K562 (cell line): ENCODE data around the gene KRTAP19-3. TPM values are rescaled to one million over a fixed set of nuclear protein-coding genes. Genes with fewer than 3 reads are reported as not detected.

Source experiments
- ATAC-seq: fragments of 200-7000 bp; cut with Tn5 transposase; 3 replicates; pipeline ENCODE4 v1.9.1; 2020; ENCODE audit warnings: moderate library complexity
- BruUV-seq: library from RNA; stranded (reverse); fragments of 400-500 nt; replicated peaks from 2 replicates; lab custom pipeline; 2021; lab: Mats Ljungman, UMichigan
- CTCF ChIA-PET: fragments of 300-600 bp; formaldehyde crosslinking; extraction: SDS; loops from one replicate; lab custom pipeline; 2021; ENCODE audit warnings: low intra/inter-chr PET ratio; lab: Yijun Ruan, JAX
- POLR2A ChIA-PET: fragments of 300-600, 350-650 bp; sonication (Branson Sonifier 250); formaldehyde crosslinking; extraction: SDS; loops from one replicate; lab custom pipeline; 2021; ENCODE audit warnings: antibody characterized with exemption, inconsistent platforms; lab: Yijun Ruan, JAX
- DNase-seq, 4 experiments: peaks; one replicate each; pipeline versions ENCODE4 v3.0.0 to v3.0.0-alpha.2; 2011 to 2018; ENCODE audit warnings: low spot score in 3 of 4, mixed read lengths in 3 of 4; ENCODE audit errors: extremely low read depth in 1 of 4
- FAIRE-seq: peaks from 2 replicates; lab custom pipeline; 2011; peaks lifted over from hg19 to GRCh38; lab: Jason Lieb, UNC
- H2AFZ ChIP-seq: 2 replicates; pipeline ENCODE4 v1.6.0; 2011; ENCODE audit warnings: low read depth, low read length, control low read depth, inconsistent platforms
- H3K27ac ChIP-seq: fragments of 200-600 bp; 3 replicates; pipeline ENCODE4 v1.8.0; 2011; ENCODE audit warnings: low read depth, mild to moderate bottlenecking, control low read depth, inconsistent platforms, low read length, moderate library complexity, mixed read lengths; ENCODE audit errors: extremely low read depth
- H3K27me3 ChIP-seq, 2 experiments: fragments of 300-600 bp in 1 of 2; 2 replicates in 1 of 2; 3 replicates in 1 of 2; pipeline versions ENCODE4 v1.6.0 to v1.8.0; 2011; ENCODE audit warnings: inconsistent platforms in 2 of 2, low read length in 2 of 2, mild to moderate bottlenecking in 1 of 2, mixed read lengths in 1 of 2, moderate library complexity in 1 of 2; ENCODE audit not compliant: control insufficient read depth in 2 of 2, insufficient read depth in 2 of 2
- H3K36me3 ChIP-seq: fragments of 300-600 bp; 3 replicates; pipeline ENCODE4 v1.8.0; 2011; ENCODE audit warnings: mild to moderate bottlenecking, low read length, inconsistent platforms; ENCODE audit not compliant: control insufficient read depth, insufficient read depth
- H3K4me1 ChIP-seq, 2 experiments: fragments of 200-600 bp in 1 of 2; replicated peaks in 1 of 2; 2 replicates in 1 of 2; 3 replicates in 1 of 2; pipeline versions ENCODE4 v1.5.1 to v1.8.0; 2011; ENCODE audit warnings: inconsistent platforms in 2 of 2, low read length in 2 of 2, mild to moderate bottlenecking in 1 of 2, mixed read lengths in 1 of 2, moderate library complexity in 1 of 2; ENCODE audit not compliant: control insufficient read depth in 2 of 2, insufficient read depth in 2 of 2
- H3K4me2 ChIP-seq: 2 replicates; pipeline ENCODE4 v1.6.1; 2011; ENCODE audit warnings: low read length, control low read depth, inconsistent platforms, mixed read lengths; ENCODE audit not compliant: insufficient read depth
- H3K4me3 ChIP-seq: fragments of 200-600 bp; sonication (generic), shearing (Covaris generic); 2 replicates; pipeline ENCODE4 v1.5.1; 2016; ENCODE audit warnings: control low read depth, inconsistent platforms
- H3K79me2 ChIP-seq: fragments of 200-600 bp; 3 replicates; pipeline ENCODE4 v1.8.0; 2011; ENCODE audit warnings: low read length, inconsistent platforms; ENCODE audit not compliant: control insufficient read depth, insufficient read depth
- H3K9ac ChIP-seq, 2 experiments: 2 replicates each; pipeline versions ENCODE4 v1.6.0 to v1.6.1; 2011; ENCODE audit warnings: low read depth in 2 of 2, low read length in 2 of 2, control low read depth in 1 of 2, inconsistent platforms in 1 of 2, mild to moderate bottlenecking in 1 of 2, mixed read lengths in 1 of 2; ENCODE audit not compliant: insufficient read depth in 1 of 2
- H3K9me1 ChIP-seq: one replicate; pipeline ENCODE4 v1.6.0; 2011; ENCODE audit warnings: inconsistent platforms, mild to moderate bottlenecking, low read length, moderate library complexity; ENCODE audit not compliant: control insufficient read depth, insufficient read depth
- H3K9me3 ChIP-seq: replicated peaks from 2 replicates; pipeline ENCODE4 v1.5.1; 2011; ENCODE audit warnings: low read depth, low read length, inconsistent platforms; ENCODE audit not compliant: control insufficient read depth, insufficient read depth
- H4K20me1 ChIP-seq: replicated peaks from 2 replicates; pipeline ENCODE4 v1.6.1; 2011; ENCODE audit warnings: low read length, inconsistent platforms, mixed read lengths; ENCODE audit not compliant: control insufficient read depth, insufficient read depth
- CHD2 ChIP-seq: IDR thresholded peaks from 2 replicates; pipeline ENCODE4 v1.6.1; 2011; ENCODE audit warnings: low read depth, low read length
- CXXC5 ChIP-seq: fragments of 250-450 bp; sonication (Bioruptor Pico); IDR thresholded peaks from 2 replicates; pipeline ENCODE4 v1.8.0; 2022; ENCODE audit warnings: inconsistent platforms, mild to moderate bottlenecking, moderate library complexity
- GTF2E2 ChIP-seq: fragments of 200-800 bp; sonication (Bioruptor generic); IDR thresholded peaks from 2 replicates; pipeline ENCODE4 v1.6.1; 2016; ENCODE audit warnings: missing genetic modification characterization, missing compliant biosample characterization
- MCM3 ChIP-seq: fragments of 450-650 bp; IDR thresholded peaks from 2 replicates; pipeline ENCODE4 v1.6.1; 2016
- SRF ChIP-seq, 2 experiments: fragments of 250-450, 450-650 bp in 1 of 2; sonication (Bioruptor Pico) in 1 of 2; sonication (generic) in 1 of 2; formaldehyde crosslinking; IDR thresholded peaks; 2 replicates each; pipeline versions ENCODE4 v1.5.0 to v1.5.1; 2020 to 2022; ENCODE audit warnings: mild to moderate bottlenecking in 1 of 2, missing genetic modification reagents in 1 of 2
- TBL1XR1 ChIP-seq, 2 experiments: IDR thresholded peaks; 2 replicates each; pipeline ENCODE4 v1.6.1; 2012; ENCODE audit warnings: improper control_type of control experiment in 2 of 2, low read length in 2 of 2, mild to moderate bottlenecking in 1 of 2
- TRIM24 ChIP-seq, 2 experiments: fragments of 450-650 bp; IDR thresholded peaks; 2 replicates each; pipeline ENCODE4 v1.6.1; 2016
- WGBS: fragments of 100-300 bp; shearing (Covaris generic); methylation state at CpG from one replicate; pipeline ENCODE4 v1.1.6; 2016; ENCODE audit warnings: low coverage, mixed read lengths; ENCODE audit not compliant: insufficient coverage; ENCODE audit errors: missing lambda C conversion rate; 5-methylcytosine and 5-hydroxymethylcytosine counted together
- in situ Hi-C: fragments of 300-500 bp; cut with MboI; formaldehyde crosslinking; loops from 4 replicates; pipeline ENCODE4 v1.15.0; 2018; ENCODE audit warnings: inconsistent platforms, mixed read lengths
- intact Hi-C: fragments of 100-400 bp; cut with micrococcal nuclease; formaldehyde crosslinking; loops from 2 replicates; pipeline ENCODE4 v1.14.2; 2022
- polyA plus RNA-seq, 8 experiments: library from polyadenylated mRNA; depleted of rRNA in 4 of 8; stranded (reverse) in 5 of 8; unstranded in 3 of 8; fragments of >200 nt; fragmentation: Nextera tagmentation in 2 of 8; fragmentation: Illumina TruSeq in 1 of 8; extraction: Ambion mirVana in 2 of 8; extraction: Trizol in 1 of 8; gene quantifications; 2 replicates each; pipeline versions ENCODE4 v1.2.1 to v1.2.3, GENCODE V29; 2011 to 2014; ENCODE audit warnings: inconsistent platforms in 1 of 8, missing spikeins in 1 of 8
- total RNA-seq, 7 experiments: library from RNA; depleted of rRNA in 6 of 7; stranded (reverse); fragments of >200 nt in 6 of 7; fragmentation: Illumina TruSeq in 2 of 7; extraction: Trizol in 2 of 7; gene quantifications; 2 replicates each; pipeline versions ENCODE4 v1.2.1 to v1.2.3, GENCODE V29; 2011 to 2021; ENCODE audit warnings: low replicate concordance in 1 of 7

Gene KRTAP19-3
- total and polyA plus RNA-seq, 9 of the 15 experiments (the other 6 are each of a cell fraction or from before 2014, with no cell fraction given): not detected

DNA sequence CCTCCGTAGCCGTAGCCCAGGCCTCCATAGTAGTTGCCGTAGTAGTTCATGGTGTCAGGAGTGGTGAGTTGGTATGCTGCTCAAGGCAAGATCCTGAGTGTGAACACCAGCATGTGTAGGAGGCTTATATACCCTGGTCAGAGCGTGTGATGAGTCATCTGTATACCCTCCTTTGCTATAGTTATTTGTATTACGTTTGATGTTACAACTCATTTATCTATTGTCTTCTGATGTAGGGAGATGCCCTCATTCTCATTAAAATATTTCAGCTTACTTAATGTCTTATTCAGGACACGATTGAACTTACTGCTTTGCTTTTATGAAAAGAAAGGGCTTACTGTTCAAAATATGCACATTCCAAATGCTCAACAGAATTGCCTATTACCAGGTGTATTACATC is 10.2 kb upstream of the KRTAP19-3 start, which contains the start of gene KRTAP19-5:
TSS of gene KRTAP19-5 (minus strand) at position 101 of the 400 bp plus-strand sequence. CDS start at position 50, 51 bp downstream.
- ATAC-seq (no peak), DNase-seq (no peak), FAIRE-seq (no peak)
- H4K20me1 ChIP-seq: no peaks in the 10 kb centered on the region
- H3K9me3 ChIP-seq: no peaks in the 10 kb centered on the region
- in situ Hi-C loops: no loop called here
- no peaks in the 10 kb centered on the region for H3K36me3 ChIP-seq
- H3K9ac ChIP-seq: no peak within 1 kb of the TSS
- no TSS peak for BruUV-seq
- H3K4me2 ChIP-seq: no peak within 1 kb of the TSS
- WGBS: 0% methylated on average over 6 of the region's 6 CpGs
- no peaks in the 10 kb centered on the region for H3K79me2 ChIP-seq
- H3K4me3 ChIP-seq: no peak within 1 kb of the TSS
- TF ChIP-seq GTF2E2 (tag) (no peak), SRF (CRISPR knock-in tag; IDR thresholded peaks at IDR 0.05) (no peak), CXXC5 (CRISPR knock-in tag) (no peak)
- TF ChIP-seq, all 486 proteins: peak for 0
- ChIA-PET CTCF (no interaction called here), POLR2A (no interaction called here)
- intact Hi-C loops: loop anchor here (10.0 kb wide), 1 partner anchor 243 kb away; the partner anchor contains the start of gene KRTAP21-2
- Histone ChIP-seq H3K9me1 (no peaks in the 10 kb centered on the region), H2AFZ (no peak within 1 kb of the TSS), H3K27ac (no peak within 1 kb of the TSS), H3K4me1 (no peaks in the 10 kb centered on the region), H3K27me3 (no peaks in the 10 kb centered on the region)

DNA sequence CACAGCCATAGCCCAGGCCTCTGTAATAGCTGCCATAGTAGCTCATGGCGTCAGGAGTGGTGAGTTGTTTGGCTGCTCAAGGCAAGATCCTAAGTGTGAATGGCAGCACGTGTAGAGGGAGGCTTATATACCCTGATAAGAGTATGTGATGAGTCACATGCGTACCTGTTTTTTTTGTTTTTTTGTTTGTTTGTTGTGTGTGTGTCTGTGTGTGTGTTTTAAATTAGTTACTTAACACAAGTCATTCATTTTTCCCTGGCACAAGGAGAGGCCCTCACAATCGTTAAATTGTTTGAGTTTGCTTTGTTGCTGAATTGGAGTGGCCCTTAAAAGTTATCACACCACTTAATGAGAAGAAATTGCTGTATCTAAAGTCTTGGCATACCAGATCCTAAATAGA is 5.3 kb upstream of the KRTAP19-3 start, which contains the start of gene KRTAP19-4:
TSS of gene KRTAP19-4 (minus strand) at position 101 of the 400 bp plus-strand sequence. CDS start at position 46, 55 bp downstream.
- in situ Hi-C loops (no loop called here), intact Hi-C loops (no loop called here)
- Histone ChIP-seq H3K27me3 (no peaks in the 10 kb centered on the region), H3K27ac (no peak within 1 kb of the TSS), H4K20me1 (no peaks in the 10 kb centered on the region), H3K4me2 (no peak within 1 kb of the TSS), H3K9me1 (no peaks in the 10 kb centered on the region), H3K4me1 (no peaks in the 10 kb centered on the region), H2AFZ (no peak within 1 kb of the TSS), H3K36me3 (no peaks in the 10 kb centered on the region), H3K4me3 (no peak within 1 kb of the TSS), H3K79me2 (no peaks in the 10 kb centered on the region), H3K9me3 (no peaks in the 10 kb centered on the region), H3K9ac (no peak within 1 kb of the TSS)
- ATAC-seq (no peak), DNase-seq (no peak), FAIRE-seq (no peak)
- ChIA-PET POLR2A (interaction anchor here (0.7 kb wide), 1 partner anchor 1037 kb away, joined by 3 read pairs; no protein-coding TSS in a partner anchor), CTCF (no interaction called here)
- BruUV-seq: no TSS peak
- 2% methylated on average over 4 of the region's 4 CpGs for WGBS
- TF ChIP-seq MCM3 (no peak), CHD2 (no peak), TBL1XR1 (IDR thresholded peaks at IDR 0.05; ENCODE audit: low read length in 2 of 2) (no peak), TRIM24 (IDR thresholded peaks at IDR 0.05) (no peak)
